HG02943 (cell line): Measurements from ENCODE around the gene FTCDNL1.

Experiments used
- ATAC-seq: cut with Tn5 transposase; IDR thresholded peaks from one replicate; pipeline ENCODE4 v1.9.1; 2021; ENCODE audit warnings: mild to moderate bottlenecking, low read depth, moderate library complexity; ENCODE audit not compliant: unreplicated experiment

The FTCDNL1 gene

GRCh38 chr2:199749571-199749970 lies 101.4 kb downstream of the FTCDNL1 start:
- ATAC-seq, result no peak

- no peak for ATAC-seq
These were observed 106.3 kb downstream of the FTCDNL1 start for GRCh38 chr2:199744724-199745123.

GRCh38 chr2:199744260-199744659 lies 106.7 kb downstream of the FTCDNL1 start:
- ATAC-seq, result no peak

- no peak for ATAC-seq
These were observed 107.4 kb downstream of the FTCDNL1 start for GRCh38 chr2:199743415-199744120.

GRCh38 chr2:199742884-199743283 lies 108.1 kb downstream of the FTCDNL1 start:
- no peak for ATAC-seq

- ATAC-seq, result no peak
These were observed 110.9 kb downstream of the FTCDNL1 start for GRCh38 chr2:199740111-199740428.

- ATAC-seq, result no peak
These were observed 111.4 kb downstream of the FTCDNL1 start for GRCh38 chr2:199739413-199740110.

GRCh38 chr2:199738727-199739412 lies 112.1 kb downstream of the FTCDNL1 start:
- no peak for ATAC-seq

- ATAC-seq, result no peak
These were observed 116.3 kb downstream of the FTCDNL1 start for GRCh38 chr2:199734651-199735050.

- ATAC-seq, result no peak
These were observed 117.0 kb downstream of the FTCDNL1 start for GRCh38 chr2:199734011-199734410.

GRCh38 chr2:199727801-199728200 lies 123.2 kb downstream of the FTCDNL1 start:
- no peak for ATAC-seq

GRCh38 chr2:199727306-199727705 lies 123.7 kb downstream of the FTCDNL1 start:
- ATAC-seq, result no peak

- no peak for ATAC-seq
These were observed 132.9 kb downstream of the FTCDNL1 start for GRCh38 chr2:199718074-199718473.

GRCh38 chr2:199717587-199717907 lies 133.4 kb downstream of the FTCDNL1 start:
- no peak for ATAC-seq

GRCh38 chr2:199716807-199717586 lies 134.0 kb downstream of the FTCDNL1 start:
- ATAC-seq, result no peak

GRCh38 chr2:199713746-199714145 lies 137.2 kb downstream of the FTCDNL1 start:
- ATAC-seq, result no peak

GRCh38 chr2:199710551-199710950 lies 140.4 kb downstream of the FTCDNL1 start:
- ATAC-seq, result no peak
